Esophagus squamous epithelium (tissue), 5 donors: ENCODE data around the gene BIN1. TPM values are rescaled to one million over a fixed set of nuclear protein-coding genes. Genes with fewer than 3 reads are reported as not detected.

Source experiments
- DNase-seq: peaks from one replicate; lab custom pipeline; 2025; lab: John Stamatoyannopoulos, UW
- H3K27ac ChIP-seq, 4 donors: fragments of 200-600 bp; sonication (generic); one replicate each; pipeline ENCODE4 v1.5.1; 2016 to 2019; ENCODE audit warnings: mild to moderate bottlenecking in 1 of 4
- H3K27me3 ChIP-seq, 4 donors: fragments of 200-600 bp; sonication (generic); 1 replicate in 3 of 4; 2 replicates in 1 of 4; pipeline versions ENCODE4 v1.5.1 to v1.6.0; 2017 to 2021; ENCODE audit warnings: antibody characterized with exemption in 1 of 4
- H3K36me3 ChIP-seq, 3 donors: fragments of 200-600 bp; sonication (generic); one replicate each; pipeline ENCODE4 v1.5.1; 2016 to 2019
- H3K4me1 ChIP-seq, 3 donors: fragments of 200-600 bp; sonication (generic); one replicate each; pipeline ENCODE4 v1.5.1; 2017 to 2019
- H3K4me3 ChIP-seq, 4 donors: fragments of 200-600 bp; sonication (generic); 1 replicate in 3 of 4; 2 replicates in 1 of 4; pipeline ENCODE4 v1.5.1; 2016 to 2019; ENCODE audit warnings: mild to moderate bottlenecking in 2 of 4, moderate library complexity in 1 of 4
- H3K9me3 ChIP-seq, 3 donors: fragments of 200-600 bp; sonication (generic); one replicate each; pipeline ENCODE4 v1.5.1; 2016 to 2019
- POLR2A ChIP-seq, 4 donors: fragments of 450-650 bp; IDR thresholded peaks; one replicate each; pipeline ENCODE4 v1.6.1; 2017; ENCODE audit warnings: antibody characterized with exemption in 4 of 4, mild to moderate bottlenecking in 4 of 4, moderate library complexity in 3 of 4
- WGBS, 2 donors: methylation state at CpG; one replicate each; pipeline ENCODE4 v1.1.5; 2018; 5-methylcytosine and 5-hydroxymethylcytosine counted together
- intact Hi-C: fragments of 100-400 bp; cut with DNase I; formaldehyde crosslinking; loops from one replicate; pipeline ENCODE4 v1.15.0; 2022
- total RNA-seq, 4 donors: library from RNA; depleted of rRNA; stranded (reverse); fragments of >200 nt; gene quantifications; one replicate each; pipeline ENCODE4 v1.1.0, GENCODE V29; 2016
- TF ChIP-seq, protein P1 (sequence below), 6 experiments: fragments of 450-650 bp in 4 of 6; fragments of 200-600 bp in 2 of 6; sonication (generic) in 2 of 6; IDR thresholded peaks; one replicate each; pipeline ENCODE4 v1.5.1; 2016 to 2019; ENCODE audit warnings: antibody characterized with exemption in 6 of 6, mild to moderate bottlenecking in 4 of 6, moderate library complexity in 4 of 6
- donor health status: DM: yes; HTN: yes; CAD: no.

BIN1 gene
- total RNA-seq, 4 donors from 2014 or later: 10.8 to 23.3 (median 15.5) TPM

DNA sequence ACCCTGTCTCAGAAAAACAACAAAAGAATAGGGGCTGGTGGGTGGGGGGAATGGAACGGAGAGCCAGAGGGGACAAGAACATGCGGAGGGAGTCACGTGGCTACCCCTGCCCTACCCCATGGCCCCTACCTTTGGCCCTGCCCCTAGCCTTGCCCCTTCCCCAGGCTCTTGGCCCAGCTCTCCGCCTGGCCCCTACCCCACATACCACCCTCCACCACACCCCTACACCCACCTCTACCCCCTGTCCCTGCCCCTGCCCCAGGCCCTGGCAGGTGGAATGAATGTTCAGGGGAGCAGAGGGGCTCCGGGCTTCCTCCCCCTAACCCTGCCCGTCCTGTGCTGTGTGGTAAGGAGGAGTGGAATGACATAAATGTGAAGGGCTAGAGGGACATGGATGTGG lies 15.1 kb downstream of the BIN1 start:
- peaks cover 5 to 61% (median 38%) of the 10 kb centered on the region in 3 donors for H3K4me1 ChIP-seq
- H3K4me3 ChIP-seq: no peak overlapping the region
- no peaks in the 10 kb centered on the region for H3K27me3 ChIP-seq
- intact Hi-C loops: no loop called here
- WGBS, 2 donors: 95 to 100% methylated on average over 2 to 4 of the region's 6 CpGs
- H3K27ac ChIP-seq: peak overlapping the region in 2 of 4 donors; percentile 14 to 31
- no peaks in the 10 kb centered on the region for H3K36me3 ChIP-seq
- TF ChIP-seq POLR2A (IDR thresholded peaks at IDR 0.05): no peak
- TF ChIP-seq, protein P1, sequence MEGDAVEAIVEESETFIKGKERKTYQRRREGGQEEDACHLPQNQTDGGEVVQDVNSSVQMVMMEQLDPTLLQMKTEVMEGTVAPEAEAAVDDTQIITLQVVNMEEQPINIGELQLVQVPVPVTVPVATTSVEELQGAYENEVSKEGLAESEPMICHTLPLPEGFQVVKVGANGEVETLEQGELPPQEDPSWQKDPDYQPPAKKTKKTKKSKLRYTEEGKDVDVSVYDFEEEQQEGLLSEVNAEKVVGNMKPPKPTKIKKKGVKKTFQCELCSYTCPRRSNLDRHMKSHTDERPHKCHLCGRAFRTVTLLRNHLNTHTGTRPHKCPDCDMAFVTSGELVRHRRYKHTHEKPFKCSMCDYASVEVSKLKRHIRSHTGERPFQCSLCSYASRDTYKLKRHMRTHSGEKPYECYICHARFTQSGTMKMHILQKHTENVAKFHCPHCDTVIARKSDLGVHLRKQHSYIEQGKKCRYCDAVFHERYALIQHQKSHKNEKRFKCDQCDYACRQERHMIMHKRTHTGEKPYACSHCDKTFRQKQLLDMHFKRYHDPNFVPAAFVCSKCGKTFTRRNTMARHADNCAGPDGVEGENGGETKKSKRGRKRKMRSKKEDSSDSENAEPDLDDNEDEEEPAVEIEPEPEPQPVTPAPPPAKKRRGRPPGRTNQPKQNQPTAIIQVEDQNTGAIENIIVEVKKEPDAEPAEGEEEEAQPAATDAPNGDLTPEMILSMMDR (IDR thresholded peaks at IDR 0.05): no peak
- DNase-seq: no peak
- no peaks in the 10 kb centered on the region for H3K9me3 ChIP-seq

- no peaks in the 10 kb centered on the region for H3K9me3 ChIP-seq
- H3K4me3 ChIP-seq: no peak overlapping the region
- 78 to 90% methylated on average over 4 of the region's 5 CpGs for WGBS, 2 donors
- H3K36me3 ChIP-seq: no peaks in the 10 kb centered on the region
- no peak for DNase-seq
- intact Hi-C loops: no loop called here
- H3K27me3 ChIP-seq: no peaks in the 10 kb centered on the region
- peak overlapping the region in 2 of 4 donors; percentile 7 to 9 for H3K27ac ChIP-seq
- H3K4me1 ChIP-seq: peaks cover 7 to 61% (median 34%) of the 10 kb centered on the region in 3 donors
- no peak for TF ChIP-seq POLR2A (IDR thresholded peaks at IDR 0.05)
- TF ChIP-seq, protein P1 (IDR thresholded peaks at IDR 0.05): no peak
These were observed 15.8 kb downstream of the BIN1 start for GRCh38 chr2:127091148-127091547.

GRCh38 chr2:127090281-127091120 lies 16.5 kb downstream of the BIN1 start:
- DNase-seq: no peak
- H3K9me3 ChIP-seq: no peaks in the 10 kb centered on the region
- intact Hi-C loops: no loop called here
- no peaks in the 10 kb centered on the region for H3K27me3 ChIP-seq
- TF ChIP-seq POLR2A (IDR thresholded peaks at IDR 0.05): no peak
- TF ChIP-seq, protein P1 (IDR thresholded peaks at IDR 0.05): no peak
- WGBS, 2 donors: 83% methylated on average over 10 of the region's 18 CpGs
- H3K36me3 ChIP-seq: no peaks in the 10 kb centered on the region
- H3K27ac ChIP-seq: peak overlapping the region; percentile 7 to 58 (median 10)
- H3K4me3 ChIP-seq: no peak overlapping the region
- peaks cover 14 to 61% (median 37%) of the 10 kb centered on the region in 3 donors for H3K4me1 ChIP-seq

GRCh38 chr2:127089478-127090235 lies 17.3 kb downstream of the BIN1 start:
- intact Hi-C loops: no loop called here

More at GRCh38 chr2:127089478-127090235, 17.3 kb downstream of the BIN1 start:
- Histone ChIP-seq H3K9me3 (no peaks in the 10 kb centered on the region), H3K4me1 (peaks cover 22 to 61% (median 37%) of the 10 kb centered on the region in 3 donors), H3K27me3 (no peaks in the 10 kb centered on the region), H3K27ac (peak overlapping the region in 2 of 4 donors; percentile 9 to 39), H3K36me3 (no peaks in the 10 kb centered on the region), H3K4me3 (no peak overlapping the region)
- TF ChIP-seq, protein P1 (IDR thresholded peaks at IDR 0.05): no peak
- no peak for DNase-seq
- WGBS, 2 donors: 90 to 92% methylated on average over 2 to 6 of the region's 10 CpGs
